A549 (cell line): Measurements from ENCODE around the gene STX1B. TPM values are rescaled to one million over a fixed set of nuclear protein-coding genes. Genes with fewer than 3 reads are reported as not detected.

Source experiments
- ATAC-seq, 2 experiments: fragments of 200-7000 bp in 1 of 2; fragments of >200 bp in 1 of 2; cut with Nextera tagmentation in 1 of 2; cut with Tn5 transposase in 1 of 2; 3 replicates each; pipeline versions ENCODE4 v1.8.0 to v1.9.1; 2018 to 2020; ENCODE audit warnings: mild to moderate bottlenecking in 1 of 2, moderate library complexity in 1 of 2
- CTCF ChIA-PET: fragments of 300-600 bp; sonication (Branson Sonifier 250); formaldehyde crosslinking; extraction: SDS; loops from one replicate; lab custom pipeline; 2021; ENCODE audit warnings: antibody characterized with exemption, inconsistent platforms; lab: Yijun Ruan, JAX
- POLR2A ChIA-PET: fragments of 350-600 bp; formaldehyde crosslinking; extraction: SDS; loops from one replicate; lab custom pipeline; 2021; ENCODE audit warnings: antibody characterized with exemption, inconsistent platforms; lab: Yijun Ruan, JAX
- DNase-seq, 2 experiments: peaks; one replicate each; pipeline versions ENCODE4 v3.0.0 to v3.0.0-alpha.2; 2011 to 2016; ENCODE audit warnings: low read depth in 1 of 2, low spot score in 1 of 2
- FAIRE-seq: peaks from 2 replicates; lab custom pipeline; 2011; peaks lifted over from hg19 to GRCh38; lab: Jason Lieb, UNC
- H3K27ac ChIP-seq, 2 experiments: fragments of >200 bp; sonication (Bioruptor Twin); formaldehyde crosslinking; 3 replicates each; pipeline ENCODE4 v1.5.1; 2016 to 2017
- H3K4me1 ChIP-seq: fragments of >200 bp; sonication (Bioruptor Twin); formaldehyde crosslinking; 3 replicates; pipeline ENCODE4 v1.6.1; 2016
- H3K4me2 ChIP-seq: fragments of >200 bp; sonication (Bioruptor Twin); formaldehyde crosslinking; 3 replicates; pipeline ENCODE4 v1.6.1; 2016
- H3K4me3 ChIP-seq: fragments of >200 bp; sonication (Bioruptor Twin); formaldehyde crosslinking; 3 replicates; pipeline ENCODE4 v1.5.1; 2016
- H3K9me3 ChIP-seq: fragments of >200 bp; sonication (Bioruptor Twin); formaldehyde crosslinking; 3 replicates; pipeline ENCODE4 v1.6.1; 2016
- BCL3 ChIP-seq: fragments of >200 bp; sonication (Bioruptor Twin); formaldehyde crosslinking; IDR thresholded peaks from 3 replicates; pipeline ENCODE4 v1.6.1; 2016
- CEBPB ChIP-seq, 2 experiments: fragments of >200 bp in 1 of 2; sonication (Bioruptor Twin) in 1 of 2; formaldehyde crosslinking in 1 of 2; IDR thresholded peaks; 2 replicates each; pipeline ENCODE4 v1.6.1; 2012 to 2016
- CHD2 ChIP-seq: fragments of 150-350 bp; IDR thresholded peaks from 2 replicates; pipeline ENCODE4 v1.6.1; 2014; ENCODE audit warnings: low read length; ENCODE audit not compliant: partially characterized antibody
- ELK1 ChIP-seq: fragments of 150-350 bp; IDR thresholded peaks from 2 replicates; pipeline ENCODE4 v1.6.1; 2014; ENCODE audit warnings: low read depth, mild to moderate bottlenecking, low read length
- ESRRA ChIP-seq: fragments of 150-350 bp; IDR thresholded peaks from 2 replicates; pipeline ENCODE4 v1.6.1; 2014; ENCODE audit warnings: mild to moderate bottlenecking, low read length, borderline replicate concordance
- FOSB ChIP-seq: fragments of 250-450 bp; sonication (Bioruptor Pico); IDR thresholded peaks from 2 replicates; pipeline ENCODE4 v1.5.0; 2020; ENCODE audit warnings: mild to moderate bottlenecking, moderate library complexity
- GATA3 ChIP-seq: IDR thresholded peaks from 2 replicates; pipeline ENCODE4 v1.6.1; 2012; ENCODE audit warnings: borderline replicate concordance
- HES2 ChIP-seq: fragments of >200 bp; sonication (Bioruptor Twin); formaldehyde crosslinking; IDR thresholded peaks from 2 replicates; pipeline ENCODE4 v1.6.1; 2016
- HMGXB4 ChIP-seq: fragments of 250-450 bp; sonication (Bioruptor Pico); IDR thresholded peaks from 2 replicates; pipeline ENCODE4 v1.5.0; 2021; ENCODE audit warnings: mild to moderate bottlenecking, moderate library complexity, borderline replicate concordance
- HOXB13 ChIP-seq: fragments of 250-450 bp; sonication (Bioruptor Pico); IDR thresholded peaks from 2 replicates; pipeline ENCODE4 v1.5.0; 2020; ENCODE audit warnings: low read depth, mild to moderate bottlenecking, moderate library complexity
- HOXB5 ChIP-seq: fragments of 250-450 bp; sonication (Bioruptor Pico); IDR thresholded peaks from 2 replicates; pipeline ENCODE4 v1.5.0; 2020; ENCODE audit warnings: mild to moderate bottlenecking, moderate library complexity
- KDM1A ChIP-seq: fragments of 200-600 bp; sonication (generic); IDR thresholded peaks from 2 replicates; pipeline ENCODE4 v1.6.1; 2016; ENCODE audit warnings: low read depth, mild to moderate bottlenecking
- KDM5A ChIP-seq: fragments of 200-600 bp; sonication (generic); IDR thresholded peaks from 2 replicates; pipeline ENCODE4 v1.6.1; 2016; ENCODE audit warnings: antibody characterized with exemption, mild to moderate bottlenecking
- MAX ChIP-seq: IDR thresholded peaks from 2 replicates; pipeline ENCODE4 v1.6.1; 2012
- MAZ ChIP-seq: fragments of 150-350 bp; IDR thresholded peaks from 2 replicates; pipeline ENCODE4 v1.6.1; 2014; ENCODE audit warnings: antibody characterized with exemption, low read depth, low read length, borderline replicate concordance
- NPAS2 ChIP-seq: fragments of 250-450 bp; sonication (Bioruptor Pico); IDR thresholded peaks from 2 replicates; pipeline ENCODE4 v1.8.0; 2022; ENCODE audit warnings: mild to moderate bottlenecking, moderate library complexity, borderline replicate concordance
- PBX3 ChIP-seq: IDR thresholded peaks from 2 replicates; pipeline ENCODE4 v1.6.1; 2012
- POLR2A ChIP-seq: IDR thresholded peaks from 2 replicates; pipeline ENCODE4 v1.6.1; 2012; ENCODE audit warnings: mild to moderate bottlenecking, low read length
- RAD21 ChIP-seq, 2 experiments: fragments of >200 bp in 1 of 2; sonication (Bioruptor Twin) in 1 of 2; formaldehyde crosslinking in 1 of 2; IDR thresholded peaks in 1 of 2; conservative IDR thresholded peaks in 1 of 2; 2 replicates in 1 of 2; 3 replicates in 1 of 2; pipeline ENCODE4 v1.6.1; 2012 to 2018; ENCODE audit warnings: inconsistent platforms in 1 of 2
- RARB ChIP-seq: fragments of 250-450 bp; sonication (Bioruptor Pico); IDR thresholded peaks from 2 replicates; pipeline ENCODE4 v1.8.0; 2021; ENCODE audit warnings: mild to moderate bottlenecking, moderate library complexity
- RCOR1 ChIP-seq: fragments of 150-350 bp; IDR thresholded peaks from 2 replicates; pipeline ENCODE4 v1.6.1; 2014; ENCODE audit warnings: antibody characterized with exemption, low read length, low read depth
- SREBF2 ChIP-seq: fragments of 450-650 bp; IDR thresholded peaks from 2 replicates; pipeline ENCODE4 v1.6.1; 2014; ENCODE audit warnings: mild to moderate bottlenecking, moderate library complexity
- TFCP2L1 ChIP-seq: fragments of 250-450 bp; sonication (Bioruptor Pico); IDR thresholded peaks from 2 replicates; pipeline ENCODE4 v1.5.0; 2021; ENCODE audit warnings: mild to moderate bottlenecking
- TP53 ChIP-seq: fragments of 250-450 bp; sonication (Bioruptor Pico); IDR thresholded peaks from 2 replicates; pipeline ENCODE4 v1.5.0; 2021; ENCODE audit warnings: mild to moderate bottlenecking, moderate library complexity
- ZC3H11A ChIP-seq: fragments of 450-650 bp; IDR thresholded peaks from 2 replicates; pipeline ENCODE4 v1.6.1; 2014; ENCODE audit warnings: antibody characterized with exemption, mild to moderate bottlenecking
- ZFP36 ChIP-seq: fragments of 450-650 bp; IDR thresholded peaks from 2 replicates; pipeline ENCODE4 v1.6.1; 2014; ENCODE audit warnings: borderline replicate concordance; ENCODE audit not compliant: partially characterized antibody
- ZNF302 ChIP-seq: fragments of 250-450 bp; sonication (Bioruptor Pico); IDR thresholded peaks from 2 replicates; pipeline ENCODE4 v1.9.0; 2021; ENCODE audit warnings: inconsistent platforms, mild to moderate bottlenecking, moderate library complexity
- WGBS: methylation state at CpG from one replicate; pipeline ENCODE4 v1.1.6; 2017; ENCODE audit errors: missing lambda C conversion rate; 5-methylcytosine and 5-hydroxymethylcytosine counted together
- polyA plus RNA-seq, 4 experiments: library from polyadenylated mRNA; depleted of rRNA in 3 of 4; stranded (reverse); fragments of >200 nt; fragmentation: RNase III in 1 of 4; extraction: RNeasy Plus Mini Kit Qiagen cat#74134 plus additional on column Dnase treatment in 1 of 4; gene quantifications; 2 replicates in 3 of 4; 3 replicates in 1 of 4; pipeline ENCODE4 v1.2.3, GENCODE V29; 2011 to 2017

STX1B gene
- polyA plus RNA-seq, 2 of the 4 experiments (the other 2 are of a cell fraction), result 2.4 to 2.6 TPM

- CTCF ChIA-PET, result interaction anchor here (0.9 to 3.7 kb wide), 4 partner anchors 13 to 117 kb away, joined by 3 to 15 read pairs (median 4); partner anchors contain the start of gene HSD3B7
- Histone ChIP-seq H3K9me3 (no peaks in the 10 kb centered on the region), H3K4me1 (peaks cover 26% of the 10 kb centered on the region), H3K4me2 (no peak overlapping the region), H3K27ac (peak overlapping the region in 1 of 2 experiments; percentile 24; a peak in 1 of 6 replicates), H3K4me3 (no peak overlapping the region)
- FAIRE-seq (no peak), DNase-seq (no peak), ATAC-seq (no peak)
- WGBS, result 92% methylated on average over 10 of the region's 10 CpGs
- TF ChIP-seq MAZ (no peak), MAX (no peak), ESRRA (no peak), TFCP2L1 (CRISPR knock-in tag) (no peak), CEBPB (IDR thresholded peaks at IDR 0.05) (no peak), RARB (CRISPR knock-in tag) (no peak), HOXB5 (no peak), KDM5A (no peak), RCOR1 (no peak), HMGXB4 (CRISPR knock-in tag) (no peak), RAD21 (conservative IDR thresholded peaks at IDR 0.05 in 1 of 2, IDR thresholded peaks at IDR 0.05 in 1 of 2) (no peak), NPAS2 (no peak), POLR2A (no peak), SREBF2 (no peak), FOSB (CRISPR knock-in tag) (no peak)
- POLR2A ChIA-PET, result interaction anchor here (0.7 kb wide), 1 partner anchor 177 kb away, joined by 7 read pairs; the partner anchor contains the start of gene FUS
Measured at GRCh38 chr16:31002250-31002700, 8.2 kb downstream of the STX1B start.

- H3K27ac ChIP-seq, result peak overlapping the region in 1 of 2 experiments; percentile 24; a peak in 1 of 6 replicates
- no peak overlapping the region for H3K4me3 ChIP-seq
- FAIRE-seq (no peak), ATAC-seq (no peak), DNase-seq (no peak)
- H3K4me2 ChIP-seq, result no peak overlapping the region
- ChIA-PET POLR2A (interaction anchor here (0.7 kb wide), 1 partner anchor 178 kb away, joined by 7 read pairs; the partner anchor contains the start of gene FUS), CTCF (interaction anchor here (0.5 to 3.7 kb wide), 3 partner anchors 16 to 94 kb away, joined by 3 to 15 read pairs (median 4); partner anchors contain the start of gene HSD3B7)
- peaks cover 26% of the 10 kb centered on the region for H3K4me1 ChIP-seq
- TF ChIP-seq ZFP36 (no peak), CHD2 (no peak), RARB (CRISPR knock-in tag) (no peak), ZNF302 (CRISPR knock-in tag) (no peak)
- 81% methylated on average over 16 of the region's 16 CpGs for WGBS
- H3K9me3 ChIP-seq, result no peaks in the 10 kb centered on the region
Measured at GRCh38 chr16:31001507-31002249, 8.8 kb downstream of the STX1B start.

- ATAC-seq (no peak), FAIRE-seq (no peak), DNase-seq (no peak)
- POLR2A ChIA-PET, result no interaction called here
- Histone ChIP-seq H3K4me3 (no peak overlapping the region), H3K27ac (peak overlapping the region in 1 of 2 experiments; percentile 24; a peak in 3 of 6 replicates), H3K4me2 (no peak overlapping the region), H3K9me3 (no peaks in the 10 kb centered on the region), H3K4me1 (peaks cover 29% of the 10 kb centered on the region)
- CTCF ChIA-PET, result interaction anchor here (0.5 to 3.6 kb wide), 3 partner anchors 16 to 442 kb away, joined by 3 to 25 read pairs (median 4); partner anchors contain the start of genes HSD3B7 and ZNF843
- 94% methylated on average over 19 of the region's 19 CpGs for WGBS
- TF ChIP-seq FOSB (CRISPR knock-in tag), result no peak
- no peak for TF ChIP-seq PBX3
- TF ChIP-seq GATA3, result no peak
- TF ChIP-seq TFCP2L1 (CRISPR knock-in tag), result no peak
- no peak for TF ChIP-seq ELK1
- no peak for TF ChIP-seq BCL3
- TF ChIP-seq ZC3H11A, result no peak
- TF ChIP-seq RARB (CRISPR knock-in tag), result no peak
- no peak for TF ChIP-seq KDM1A
- no peak for TF ChIP-seq HES2
- no peak for TF ChIP-seq TP53 (CRISPR knock-in tag)
- no peak for TF ChIP-seq HOXB13
Measured at GRCh38 chr16:31000671-31001382, 9.6 kb downstream of the STX1B start.
